ENCODE results near the gene SLC22A7. TPM values are rescaled to one million over a fixed set of nuclear protein-coding genes. Genes with fewer than 3 reads are reported as not detected.

The SLC22A7 gene
- total and polyA plus RNA-seq, 2 experiments from 2014 or later = 0.31 TPM; not detected in 1

GRCh38 chr6:43258807-43259686, 39.0 kb upstream of the SLC22A7 start:
- Histone ChIP-seq H3K27me3 (ENCODE audit: insufficient read depth) (no peaks in the 10 kb centered on the region), H3K4me2 (no peak overlapping the region), H3K9me2 (ENCODE audit: insufficient read depth) (no peaks in the 10 kb centered on the region), H3K27ac (ENCODE audit: low read depth) (no peak overlapping the region), H3K4me3 (no peak overlapping the region), H2AFZ (no peak overlapping the region), H4K20me1 (replicated peaks; ENCODE audit: insufficient read depth) (no peaks in the 10 kb centered on the region), H3K79me2 (replicated peaks; ENCODE audit: insufficient read depth) (no peaks in the 10 kb centered on the region), H3K4me1 (ENCODE audit: insufficient read depth) (no peaks in the 10 kb centered on the region), H3F3A (replicated peaks; ENCODE audit: low read depth) (no peaks in the 10 kb centered on the region), H3K36me3 (ENCODE audit: insufficient read depth) (no peaks in the 10 kb centered on the region)
- Mint-ChIP-seq H3K4me3 (no peak overlapping the region; the same call in 2 of the 3 replicates), H3K36me3 (ENCODE audit: low read depth) (no peaks in the 10 kb centered on the region), H3K27me3 (ENCODE audit: insufficient read depth, low read depth, poor library complexity) (peaks cover 17% of the 10 kb centered on the region), H3K4me1 (peaks cover 10% of the 10 kb centered on the region; the same call in 2 of the 3 replicates), H3K27ac (no peak overlapping the region), H3K9me3 (no peaks in the 10 kb centered on the region; the same call in 2 of the 3 replicates)
- DNase-seq (ENCODE audit: low spot score) (no peak), ATAC-seq (no peak)
- TF ChIP-seq JUNB (IDR thresholded peaks at IDR 0.05; ENCODE audit: unreplicated experiment) (no peak), EZH2 (IDR thresholded peaks at IDR 0.05; ENCODE audit: low read depth, unreplicated experiment) (no peak), ZNF462 (CRISPR knock-in tag; IDR thresholded peaks at IDR 0.05) (no peak), STAT1 (IDR thresholded peaks at IDR 0.05; ENCODE audit: unreplicated experiment) (no peak), ZNF331 (CRISPR knock-in tag; IDR thresholded peaks at IDR 0.05; ENCODE audit: low read depth) (no peak), ETS1 (IDR thresholded peaks at IDR 0.05) (no peak), ZNF114 (CRISPR knock-in tag; IDR thresholded peaks at IDR 0.05) (no peak), CREB1 (CRISPR knock-in tag; IDR thresholded peaks at IDR 0.05; ENCODE audit: low read depth) (no peak), POLR2AphosphoS5 (IDR thresholded peaks at IDR 0.05; ENCODE audit: low read depth) (no peak), CTCF (conservative IDR thresholded peaks at IDR 0.05; ENCODE audit: low read depth in 2 of 2) (no peak), NANOG (IDR thresholded peaks at IDR 0.05; ENCODE audit: borderline replicate concordance) (no peak), REST (IDR thresholded peaks at IDR 0.05; ENCODE audit: unreplicated experiment) (no peak), EZH2phosphoT487 (IDR thresholded peaks at IDR 0.05; ENCODE audit: unreplicated experiment) (no peak)
